HG02798 (cell line): ENCODE measurements around the gene MAPRE2.

Source experiments
- ATAC-seq: cut with Tn5 transposase; IDR thresholded peaks from one replicate; pipeline ENCODE4 v1.9.1; 2021; ENCODE audit warnings: mild to moderate bottlenecking; ENCODE audit not compliant: unreplicated experiment, poor library complexity

Gene MAPRE2

DNA sequence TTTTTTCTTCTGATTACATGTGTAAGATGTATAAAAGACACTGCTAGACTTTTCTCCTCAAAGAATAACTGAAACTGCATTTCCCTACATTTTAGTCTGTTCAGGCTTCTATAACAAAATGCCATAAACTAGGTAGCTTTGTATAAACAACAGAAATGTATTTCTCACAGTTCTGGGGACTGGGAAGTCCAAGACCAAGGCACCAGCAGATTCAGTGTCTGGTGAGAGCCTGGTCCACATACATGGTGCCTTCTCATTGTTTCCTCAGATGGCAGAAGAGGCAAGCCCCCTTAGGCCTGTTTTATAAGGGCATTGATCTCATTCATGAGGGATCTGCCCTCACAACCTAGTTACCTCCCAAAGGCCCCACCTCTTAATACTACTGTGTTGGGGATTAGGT, 71.5 kb downstream of the MAPRE2 start:
- ATAC-seq: no peak

DNA sequence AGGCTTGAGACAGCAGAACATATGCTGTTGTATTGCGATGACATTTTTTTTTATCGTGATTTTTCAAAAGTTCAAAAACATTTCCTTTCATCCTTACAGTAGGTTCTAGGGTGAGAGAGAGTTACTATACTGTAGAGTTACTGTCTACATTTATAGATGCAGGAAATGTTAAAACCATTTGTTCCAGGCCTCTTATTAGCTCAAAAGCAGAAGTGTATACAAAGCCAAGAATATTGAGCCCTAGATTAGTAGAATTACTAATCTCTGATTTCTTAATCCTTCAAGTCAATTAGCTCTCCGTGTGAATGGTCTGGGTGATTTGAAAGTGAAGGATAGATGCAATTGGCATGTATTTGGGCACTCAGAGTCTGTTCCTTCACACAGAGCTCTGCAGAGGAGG, 73.1 kb downstream of the MAPRE2 start:
- ATAC-seq: no peak

DNA sequence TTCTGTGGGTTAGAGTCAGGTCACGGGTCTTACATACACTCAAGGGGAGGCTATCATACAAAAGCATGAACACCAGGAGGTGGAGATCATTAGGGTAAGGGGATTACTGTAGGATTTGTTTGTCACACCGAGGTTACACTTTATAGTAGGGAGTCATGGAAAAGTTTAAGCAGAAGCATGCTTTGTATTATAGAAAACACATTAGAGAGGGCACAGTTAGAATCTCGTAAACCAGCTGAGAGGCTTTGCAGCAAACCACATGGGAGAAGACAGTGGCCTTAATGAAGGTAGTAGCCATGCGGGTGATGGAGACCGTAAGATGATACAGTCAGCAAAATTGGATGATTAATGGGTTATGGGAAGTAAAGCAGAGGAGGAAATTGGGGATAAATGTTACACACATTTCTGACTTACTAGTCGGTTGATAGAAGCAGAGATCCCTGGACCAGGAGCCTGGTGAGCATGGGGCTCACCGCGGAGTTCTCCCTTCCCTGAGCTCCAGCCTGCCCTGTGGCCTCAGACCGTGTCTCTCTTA, 75.6 kb downstream of the MAPRE2 start:
- no peak for ATAC-seq

DNA sequence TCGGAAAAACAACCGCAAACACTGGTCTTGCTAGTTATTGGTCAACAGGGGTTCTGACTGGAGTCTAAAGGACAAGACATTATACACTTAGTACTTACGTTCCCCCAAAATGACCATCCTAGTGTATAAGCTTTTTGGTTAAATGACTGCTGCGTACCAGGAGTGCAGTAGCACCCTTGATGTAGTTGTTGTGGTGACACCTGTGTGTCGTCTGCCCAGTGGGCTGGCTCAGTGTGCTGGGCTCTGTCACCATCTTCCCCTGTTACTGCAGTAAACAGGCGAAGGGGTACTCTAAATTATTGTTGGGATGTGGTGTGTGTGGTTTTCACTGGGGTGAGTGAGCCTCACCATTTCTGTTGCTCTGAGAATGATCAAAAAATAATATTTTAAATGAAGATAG, 76.2 kb downstream of the MAPRE2 start:
- ATAC-seq: no peak

DNA sequence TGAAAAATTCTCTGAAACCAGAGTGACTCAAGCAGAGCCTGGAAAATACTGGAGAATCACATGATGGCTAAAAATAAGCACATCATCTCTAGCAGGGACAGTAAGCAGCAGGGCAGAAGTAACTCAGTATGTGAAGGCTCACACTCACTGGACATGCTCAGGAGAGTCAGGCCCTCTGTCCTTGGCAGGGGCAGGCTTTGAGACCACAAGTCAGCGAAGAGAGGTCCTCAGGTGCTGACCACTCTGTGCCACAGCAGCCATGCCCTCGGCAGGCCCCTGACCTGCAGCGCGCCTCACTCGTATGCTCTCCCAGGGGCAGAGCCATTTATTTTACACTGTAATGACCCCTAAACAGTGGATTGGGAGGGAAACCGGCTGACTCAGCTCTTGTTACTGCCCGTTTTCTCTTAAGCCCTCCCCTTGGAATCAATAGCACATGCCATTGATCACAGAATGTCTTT, 76.8 kb downstream of the MAPRE2 start:
- ATAC-seq: no peak

DNA sequence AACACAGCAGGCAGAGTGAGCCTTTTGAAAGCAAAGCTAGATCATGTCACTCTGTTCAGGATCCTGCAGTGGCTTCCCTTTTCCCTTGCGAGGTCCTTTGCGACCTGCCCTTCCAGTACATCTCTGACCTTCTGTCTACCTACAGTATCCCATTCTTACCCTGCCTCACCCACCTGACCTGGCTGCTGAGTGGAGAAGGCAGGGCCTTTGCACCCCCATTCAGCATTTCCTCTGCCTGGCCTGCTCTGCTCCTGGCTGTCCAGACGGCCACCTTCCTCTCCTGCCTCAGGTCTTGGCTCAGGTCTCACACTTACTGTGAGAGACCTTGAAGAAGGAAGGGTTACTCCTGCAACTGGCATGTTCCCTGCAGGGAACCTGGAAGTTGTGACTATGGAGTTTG, 77.4 kb downstream of the MAPRE2 start:
- ATAC-seq: no peak

DNA sequence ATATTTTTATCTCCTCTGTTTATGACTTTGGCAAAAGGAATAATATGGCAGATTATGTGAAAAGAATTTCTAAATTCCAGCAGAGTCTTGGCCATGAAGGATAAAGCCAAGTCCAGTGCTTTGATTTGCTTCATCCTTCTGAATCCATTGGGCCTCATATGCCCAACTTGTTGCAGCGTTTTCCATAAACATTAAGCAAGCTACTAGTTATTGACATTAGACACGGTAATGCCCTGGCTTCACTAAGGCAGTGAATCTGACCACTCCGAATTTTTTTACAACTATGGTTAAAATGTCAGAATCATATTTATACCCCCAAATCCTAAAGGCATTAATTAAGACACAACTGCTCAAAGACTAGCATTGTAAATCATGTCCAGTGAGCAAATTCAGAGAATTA, 79.8 kb downstream of the MAPRE2 start:
- ATAC-seq: no peak

DNA sequence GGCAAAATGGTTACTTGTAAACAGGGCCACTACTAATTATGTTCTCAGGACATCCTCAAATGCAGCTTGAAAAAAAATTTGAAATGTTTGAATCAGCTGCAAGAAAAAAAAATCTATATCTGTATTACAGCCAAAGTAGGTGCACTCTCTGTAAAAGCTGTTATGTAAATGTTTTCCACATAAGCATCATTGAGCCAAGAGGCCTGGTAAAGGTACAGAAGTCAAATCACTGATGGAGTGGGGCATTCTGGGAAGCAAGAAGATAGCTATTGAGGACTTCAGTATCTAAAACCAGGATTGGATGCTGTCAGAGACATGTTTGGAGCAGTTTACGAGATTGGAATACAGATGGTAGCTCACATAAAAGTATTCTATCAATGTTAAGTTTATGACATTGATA, 80.3 kb downstream of the MAPRE2 start:
- ATAC-seq: no peak

DNA sequence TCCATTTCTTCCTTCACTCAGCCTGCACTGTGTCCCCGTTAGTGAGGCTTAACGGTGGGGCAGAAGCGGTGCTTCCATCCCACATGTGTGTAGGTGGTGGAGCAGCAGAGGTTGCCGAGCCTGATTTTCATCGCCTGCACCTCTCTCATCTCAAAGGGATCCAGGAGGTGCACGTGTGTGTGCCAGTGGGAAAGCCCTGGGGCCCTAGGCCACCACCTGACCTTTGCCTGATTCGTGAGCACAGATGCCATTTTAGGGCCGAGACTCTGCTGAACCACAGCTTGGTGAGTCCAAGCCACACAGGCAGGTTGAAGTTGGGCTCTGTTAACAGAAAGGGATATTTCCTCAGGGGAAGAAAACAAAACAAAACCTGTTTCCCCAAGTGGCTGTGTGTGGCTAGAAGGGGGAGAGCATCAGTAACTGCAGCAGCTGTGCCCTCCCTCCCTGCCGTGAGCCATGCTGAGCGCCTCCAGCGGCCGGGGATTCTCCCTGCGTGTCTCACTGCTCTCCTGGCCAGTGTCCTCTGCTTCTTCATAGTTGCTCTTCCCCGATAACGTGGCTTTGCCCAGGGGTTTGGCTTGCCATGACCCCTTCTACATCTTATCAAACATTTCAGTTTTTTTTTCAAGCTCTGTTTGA, 81.5 kb downstream of the MAPRE2 start:
- peak; percentile 84 for ATAC-seq

DNA sequence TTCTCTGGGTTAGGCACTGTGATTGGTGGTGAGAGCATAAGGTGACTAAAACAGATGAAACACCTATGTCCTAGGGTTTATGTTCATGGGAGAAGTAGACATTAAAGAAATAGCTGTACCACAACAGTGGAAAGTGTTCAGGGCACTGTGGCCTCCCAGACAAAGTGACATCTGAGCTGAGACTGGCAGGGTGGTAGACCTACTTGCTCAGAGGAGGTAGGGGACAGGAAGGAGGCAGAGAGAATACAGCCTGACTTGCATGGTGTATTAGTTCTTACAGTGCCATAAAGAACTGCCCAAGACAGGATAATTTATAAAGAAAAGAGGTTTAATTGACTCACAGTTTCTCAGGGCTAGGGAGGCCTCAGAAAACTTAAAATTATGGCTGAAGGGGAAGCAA, 82.6 kb downstream of the MAPRE2 start:
- no peak for ATAC-seq

DNA sequence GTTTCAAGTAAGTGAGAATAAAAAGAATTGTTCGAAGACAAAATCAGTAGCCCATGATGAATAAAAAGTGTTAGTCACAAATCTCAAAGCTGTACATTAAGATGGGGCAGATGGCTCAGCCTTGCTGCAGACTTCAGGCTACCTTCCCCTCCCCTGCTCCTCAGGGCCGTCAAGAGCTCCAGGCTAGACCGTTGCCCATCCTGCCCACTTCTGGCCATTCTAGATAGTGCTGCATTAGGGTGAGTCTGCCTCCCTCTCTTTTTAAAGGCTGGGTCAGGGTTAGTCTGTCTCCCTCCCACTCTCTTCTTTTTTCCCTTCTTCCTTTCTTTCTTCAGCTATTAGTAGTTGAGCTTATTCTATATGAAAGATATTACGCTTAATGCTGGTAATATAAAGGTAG, 86.0 kb downstream of the MAPRE2 start:
- ATAC-seq: no peak

DNA sequence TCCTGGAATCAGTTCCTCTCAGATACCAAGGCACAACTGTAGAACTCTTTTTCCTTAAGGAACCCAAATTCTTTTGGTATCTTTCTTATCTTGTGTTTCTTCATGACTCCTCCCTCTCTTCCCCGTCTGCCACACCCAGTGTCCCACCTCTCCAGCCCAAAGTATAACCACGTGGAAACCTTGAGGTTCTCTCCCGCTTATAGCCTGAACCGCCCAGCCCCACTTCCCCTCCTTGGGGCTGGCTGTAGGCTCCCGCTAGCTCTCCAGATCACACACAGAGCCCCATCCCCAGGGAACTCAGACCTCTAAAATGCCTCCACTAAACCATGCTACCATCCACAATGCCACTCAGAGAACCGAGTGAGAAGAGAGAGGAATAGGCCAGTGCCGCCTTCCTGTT, 87.5 kb downstream of the MAPRE2 start:
- no peak for ATAC-seq

DNA sequence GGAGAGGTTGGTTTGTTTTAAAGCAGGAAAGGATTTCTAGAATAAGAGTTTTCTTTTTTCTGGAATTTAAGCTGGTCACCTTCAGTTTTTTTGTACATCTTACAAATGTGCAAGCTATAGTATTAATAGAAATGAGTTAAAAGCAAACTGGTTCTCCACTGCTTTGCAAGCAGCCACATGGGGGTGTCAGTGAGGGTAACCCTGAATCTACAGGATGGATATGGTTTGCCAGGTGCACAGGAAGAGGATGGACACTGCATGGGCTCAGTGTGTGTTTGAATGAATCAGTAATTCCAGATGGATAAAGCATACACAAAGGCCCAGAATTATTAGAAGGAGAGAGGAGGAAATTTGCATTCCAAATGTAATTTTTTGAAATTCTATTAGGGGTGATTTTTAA, 89.0 kb downstream of the MAPRE2 start:
- ATAC-seq: no peak

DNA sequence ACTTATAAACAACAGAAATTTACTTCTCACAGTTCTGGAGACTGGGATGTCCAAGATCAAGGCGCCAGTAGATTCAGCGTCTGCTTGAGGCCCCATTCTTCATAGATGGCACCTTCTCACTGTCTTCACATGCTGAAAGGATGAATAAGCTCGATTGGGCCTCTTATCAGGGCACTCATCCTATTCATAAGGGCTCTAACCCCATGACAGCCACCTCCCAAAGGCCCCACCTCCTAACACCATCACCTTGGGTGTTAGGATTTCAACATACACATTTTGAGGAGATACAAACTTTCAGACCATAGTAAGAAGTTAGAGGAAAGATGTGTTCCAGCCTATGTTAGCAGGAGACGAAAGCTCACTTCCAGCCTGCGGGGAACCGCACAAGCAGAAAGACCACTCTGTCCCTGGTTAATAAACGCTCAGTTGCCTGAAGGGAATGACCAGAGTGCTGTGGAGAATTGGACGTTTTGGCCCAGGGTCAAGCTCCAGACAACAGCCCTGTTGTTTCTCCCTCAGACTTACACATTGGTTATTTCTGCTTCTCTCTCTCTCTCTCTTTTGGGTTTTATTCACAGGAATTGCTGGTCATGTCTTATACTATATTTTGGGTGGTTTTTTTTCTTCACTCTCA, 90.3 kb downstream of the MAPRE2 start:
- ATAC-seq: no peak

DNA sequence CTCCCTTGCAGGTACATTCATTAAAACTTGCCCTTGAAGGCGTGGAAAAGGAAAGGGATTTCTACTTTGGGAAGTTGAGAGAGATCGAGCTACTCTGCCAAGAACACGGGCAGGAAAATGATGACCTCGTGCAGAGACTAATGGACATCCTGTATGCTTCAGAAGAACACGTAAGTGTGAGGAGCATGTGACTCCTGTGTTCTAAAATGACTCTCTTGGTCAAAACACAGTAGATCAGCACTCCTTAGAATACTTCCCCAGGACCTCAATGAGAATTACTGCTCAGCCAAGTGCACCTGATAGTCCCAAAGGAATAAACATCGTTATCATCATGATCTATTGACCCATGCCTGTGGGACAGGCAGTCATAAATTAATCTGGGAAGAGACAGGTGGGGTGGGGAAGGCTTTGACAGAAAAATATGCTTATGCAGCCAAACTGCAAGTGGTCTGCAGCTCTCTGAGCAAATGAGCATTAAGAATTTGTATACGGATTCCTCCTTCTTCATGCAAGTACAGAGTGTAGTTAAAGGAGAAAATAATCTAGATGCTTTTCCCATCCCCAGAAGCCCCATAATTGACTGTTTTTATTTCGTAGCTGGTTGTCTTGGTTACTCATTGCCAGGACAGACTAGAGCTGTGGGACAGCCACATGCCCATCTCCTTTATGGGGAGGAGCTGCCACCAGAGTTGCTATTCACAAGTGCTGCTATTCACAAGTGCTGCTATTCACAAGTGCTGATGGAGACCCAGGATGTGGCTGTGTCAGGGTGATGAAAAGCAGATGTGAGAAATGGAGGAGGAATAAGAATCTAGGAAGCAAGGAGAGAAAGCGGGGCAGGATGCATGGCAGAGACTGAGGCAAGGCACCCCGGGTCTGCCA, 91.0 kb downstream of the MAPRE2 start:
- no peak for ATAC-seq

DNA sequence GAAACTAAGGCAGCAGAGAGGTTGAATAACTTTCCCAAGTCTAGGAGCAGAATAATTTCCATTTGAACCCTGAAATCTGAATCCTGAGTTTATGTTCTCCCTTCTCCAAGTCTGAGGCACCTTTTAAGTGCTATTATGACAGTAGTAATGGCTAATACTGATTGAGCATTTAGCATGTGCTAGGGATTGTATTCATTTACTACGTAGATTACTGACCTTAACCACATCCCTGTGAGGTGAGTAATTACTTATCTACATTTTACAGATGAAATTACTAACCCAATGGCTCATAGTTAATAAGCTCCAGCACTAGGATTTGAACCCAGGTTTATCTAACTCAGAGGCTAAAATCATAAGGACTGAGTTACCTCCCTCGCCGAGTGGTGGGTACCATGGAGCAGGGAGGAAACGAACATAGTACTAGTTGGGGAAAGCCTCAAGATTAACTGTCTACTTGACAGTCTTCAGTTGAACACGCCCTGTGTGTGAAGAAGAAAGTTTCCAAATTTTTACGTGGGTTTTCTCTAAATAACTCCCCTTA, 93.0 kb downstream of the MAPRE2 start:
- ATAC-seq: no peak

DNA sequence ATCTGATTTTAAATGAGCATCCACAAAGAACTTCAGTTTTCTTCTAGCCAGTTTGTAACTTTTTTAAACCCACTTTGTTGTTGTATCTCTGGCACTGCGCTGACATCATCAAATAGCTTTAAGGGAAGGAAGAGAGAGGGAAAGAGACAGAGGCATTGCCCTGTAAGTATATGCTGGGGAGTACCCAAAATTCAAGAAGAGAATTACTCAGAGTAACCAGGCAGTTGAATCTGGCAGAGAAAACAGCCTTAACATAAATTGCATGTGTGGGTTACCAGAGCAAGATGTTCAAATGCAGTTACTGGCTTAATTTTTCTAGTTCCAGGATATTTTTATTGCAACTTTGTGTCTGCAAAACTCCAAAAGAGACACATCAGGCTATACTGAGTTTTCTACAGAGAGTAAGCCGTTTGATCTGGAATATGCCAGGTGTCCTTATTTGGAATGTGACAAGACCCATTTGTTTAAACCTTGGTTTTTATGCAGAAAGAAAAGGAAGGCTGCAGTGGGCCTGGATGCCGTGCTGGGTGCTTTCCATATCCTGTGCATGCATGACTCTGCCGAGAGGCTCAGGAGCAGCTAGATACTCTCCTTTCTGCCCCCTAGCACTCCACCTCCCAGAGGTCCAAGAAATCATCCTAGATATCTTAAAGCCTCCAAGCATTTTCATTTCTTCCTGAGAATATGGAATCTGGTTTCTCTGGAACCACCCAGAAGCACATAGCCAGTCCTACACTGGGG, 93.7 kb downstream of the MAPRE2 start:
- ATAC-seq: no peak

DNA sequence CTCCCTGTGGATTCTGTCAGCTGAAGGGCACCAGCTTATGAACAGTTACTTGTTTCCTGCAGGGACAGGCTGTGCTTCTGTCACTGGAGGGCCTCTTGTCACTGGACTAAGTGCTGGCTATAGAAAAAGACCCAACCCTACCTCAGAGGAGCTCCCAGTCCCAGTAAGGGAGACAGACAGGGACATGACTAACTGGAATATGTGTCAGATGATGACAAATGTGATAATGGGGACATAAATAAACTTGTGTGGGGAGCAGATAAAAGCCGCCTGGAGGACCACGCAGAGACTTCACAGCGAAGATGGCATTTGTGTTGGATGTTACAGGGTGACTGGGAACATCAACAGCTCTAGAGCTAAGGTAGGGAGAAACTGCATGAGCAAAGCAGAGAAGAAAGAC, 95.0 kb downstream of the MAPRE2 start:
- no peak for ATAC-seq

DNA sequence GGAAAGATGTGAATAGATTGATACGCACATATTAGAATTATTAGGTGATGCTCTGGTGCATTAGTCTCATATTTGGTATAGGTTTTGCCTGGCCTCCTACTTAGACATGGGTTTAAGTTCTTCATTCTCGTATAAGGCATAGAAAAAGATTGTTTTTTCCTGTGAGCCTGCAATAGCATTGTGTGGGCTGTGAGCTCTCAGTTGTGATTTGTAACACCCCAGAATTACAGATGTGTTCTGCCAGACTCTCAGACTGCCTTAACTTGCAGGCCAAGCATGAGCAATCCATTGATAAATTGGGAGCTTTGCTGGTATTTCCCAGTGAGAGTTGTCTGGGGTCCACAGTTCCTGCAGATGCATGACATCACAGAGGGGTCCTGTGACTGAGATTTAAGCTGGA, 95.7 kb downstream of the MAPRE2 start:
- ATAC-seq: no peak

DNA sequence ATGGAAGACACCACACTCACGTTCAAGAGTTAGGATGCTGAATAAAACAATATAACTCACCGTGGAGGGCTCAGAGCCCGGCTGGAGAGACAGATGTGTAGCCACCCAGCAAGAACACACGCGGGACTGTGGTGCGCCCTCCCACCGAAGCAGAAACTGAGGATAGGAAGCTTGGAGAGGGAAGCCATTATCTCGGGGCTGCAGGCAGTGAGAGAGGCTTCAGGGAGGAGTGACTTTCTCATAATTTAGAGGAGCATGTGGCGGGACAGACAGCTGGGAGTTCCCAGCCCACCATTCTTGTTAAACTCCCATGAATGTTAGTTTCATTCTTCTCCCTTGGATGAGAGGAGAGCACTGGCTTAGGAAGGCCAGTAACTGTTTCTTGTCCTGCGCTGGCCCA, 96.4 kb downstream of the MAPRE2 start:
- no peak for ATAC-seq
